Progenitor cell of endocrine pancreas (in vitro differentiated cells): ENCODE data around the gene MCFD2. TPM values are rescaled to one million over a fixed set of nuclear protein-coding genes. Genes with fewer than 3 reads are reported as not detected.

Experiments used
- DNase-seq: peaks from one replicate; pipeline ENCODE4 v3.0.0; 2021; ENCODE audit warnings: low spot score; ENCODE audit not compliant: unreplicated experiment
- H3K27ac Mint-ChIP-seq: 2 replicates; pipeline ENCODE4 v1.8.0; 2021; ENCODE audit warnings: mild to moderate bottlenecking, moderate library complexity, mixed read lengths
- H3K27me3 Mint-ChIP-seq: 2 replicates; pipeline ENCODE4 v1.8.0; 2021; ENCODE audit warnings: mixed read lengths
- H3K36me3 Mint-ChIP-seq: 2 replicates; pipeline ENCODE4 v1.8.0; 2022; ENCODE audit warnings: mixed read lengths; ENCODE audit not compliant: insufficient read depth
- H3K4me1 Mint-ChIP-seq: 2 replicates; pipeline ENCODE4 v1.8.0; 2021; ENCODE audit warnings: low read depth, mixed read lengths
- H3K4me3 Mint-ChIP-seq: 2 replicates; pipeline ENCODE4 v1.8.0; 2021; ENCODE audit warnings: low read depth, mild to moderate bottlenecking, moderate library complexity, mixed read lengths
- H3K9me3 Mint-ChIP-seq: 2 replicates; pipeline ENCODE4 v1.8.0; 2021; ENCODE audit warnings: low read depth, mixed read lengths
- CTCF ChIP-seq: fragments of 200-600 bp; sonication (generic); IDR thresholded peaks from one replicate; pipeline ENCODE4 v1.5.0; 2021; ENCODE audit warnings: antibody characterized with exemption, mild to moderate bottlenecking; ENCODE audit not compliant: unreplicated experiment
- total RNA-seq: library from RNA; stranded (reverse); gene quantifications from 2 replicates; pipeline ENCODE4 v1.2.1, GENCODE V29; 2021

The MCFD2 gene
- total RNA-seq, 1 donor from 2014 or later: 72.9 TPM

- DNase-seq: no peak
- Mint-ChIP-seq H3K27me3 (no peaks in the 10 kb centered on the region), H3K4me3 (no peak overlapping the region), H3K4me1 (peaks cover 8% of the 10 kb centered on the region), H3K36me3 (peaks cover 10% of the 10 kb centered on the region), H3K27ac (no peak overlapping the region), H3K9me3 (peaks cover 11% of the 10 kb centered on the region)
- no peak for TF ChIP-seq CTCF
Observed at GRCh38 chr2:46921676-46922448, 6.3 kb upstream of the MCFD2 start.

- no peak for TF ChIP-seq CTCF
Observed at GRCh38 chr2:46917628-46918027, 2.0 kb upstream of the MCFD2 start.

GRCh38 chr2:46915811-46916630, 415 bp upstream of the MCFD2 start:
- peak overlapping the region; percentile 83 for H3K4me3 Mint-ChIP-seq
- H3K27ac Mint-ChIP-seq: peak overlapping the region; percentile 98
- H3K27me3 Mint-ChIP-seq: no peaks in the 10 kb centered on the region
- peaks cover 27% of the 10 kb centered on the region for H3K4me1 Mint-ChIP-seq
- no peak for TF ChIP-seq CTCF
- DNase-seq: peak; percentile 76
- no peaks in the 10 kb centered on the region for H3K9me3 Mint-ChIP-seq
- peaks cover 8% of the 10 kb centered on the region for H3K36me3 Mint-ChIP-seq

More at GRCh38 chr2:46917628-46918027, 2.0 kb upstream of the MCFD2 start:
- H3K27me3 Mint-ChIP-seq: no peaks in the 10 kb centered on the region
- peaks cover 27% of the 10 kb centered on the region for H3K4me1 Mint-ChIP-seq
- H3K27ac Mint-ChIP-seq: no peak overlapping the region
- no peak for DNase-seq
- peaks cover 5% of the 10 kb centered on the region for H3K36me3 Mint-ChIP-seq
- H3K9me3 Mint-ChIP-seq: no peaks in the 10 kb centered on the region
- H3K4me3 Mint-ChIP-seq: peak overlapping the region; percentile 83

GRCh38 chr2:46914578-46915230, 902 bp downstream of the MCFD2 start:
- Mint-ChIP-seq H3K27ac (peak overlapping the region; percentile 88), H3K27me3 (no peaks in the 10 kb centered on the region), H3K36me3 (peaks cover 9% of the 10 kb centered on the region), H3K4me1 (peaks cover 27% of the 10 kb centered on the region), H3K4me3 (peak overlapping the region; percentile 83), H3K9me3 (no peaks in the 10 kb centered on the region)
- DNase-seq: no peak
- TF ChIP-seq CTCF: no peak
